HFFc6 (cell line): ENCODE results near the gene MYO1A. TPM values are rescaled to one million over a fixed set of nuclear protein-coding genes. Genes with fewer than 3 reads are reported as not detected.
"Not testable (repeated sequence)": the region's sequence is repeated elsewhere in the genome, so short reads cannot be mapped to it uniquely, and the experiment has no call there.

Experiments used
- DNase-seq: peaks from one replicate; pipeline ENCODE4 v3.0.0-alpha.2; 2018
- H3K27ac Mint-ChIP-seq: 2 replicates; pipeline ENCODE4 v1.8.0; 2020; ENCODE audit warnings: mild to moderate bottlenecking, mixed read lengths
- H3K27me3 Mint-ChIP-seq: 2 replicates; pipeline ENCODE4 v1.8.0; 2021; ENCODE audit warnings: mild to moderate bottlenecking, moderate library complexity, mixed read lengths; ENCODE audit not compliant: insufficient read depth
- H3K36me3 Mint-ChIP-seq: 2 replicates; pipeline ENCODE4 v1.8.0; 2021; ENCODE audit warnings: low read depth, mixed read lengths
- H3K4me1 Mint-ChIP-seq: 2 replicates; pipeline ENCODE4 v1.8.0; 2020; ENCODE audit warnings: low read depth, mixed read lengths
- H3K4me3 Mint-ChIP-seq: 2 replicates; pipeline ENCODE4 v1.8.0; 2020; ENCODE audit warnings: mild to moderate bottlenecking, moderate library complexity, mixed read lengths
- H3K9me3 Mint-ChIP-seq: 2 replicates; pipeline ENCODE4 v1.8.0; 2020; ENCODE audit warnings: mild to moderate bottlenecking, mixed read lengths
- total RNA-seq, 6 experiments: library from RNA; stranded (reverse); fragmentation: NEBNext Ultra II Directional; extraction: Animal tissue kit (Norgen Biotek cat#: 25700); gene quantifications; 2 replicates in 1 of 6; 3 replicates in 5 of 6; pipeline ENCODE4 v1.2.3, GENCODE V29; 2021
- TF ChIP-seq, protein P1 (sequence below): fragments of 200-600 bp; sonication (generic); IDR thresholded peaks from 2 replicates; pipeline ENCODE4 v1.5.0; 2021; ENCODE audit warnings: antibody characterized with exemption, mild to moderate bottlenecking

MYO1A gene
- total RNA-seq, 6 experiments from 2014 or later = 0.23 TPM; not detected in 5

DNA sequence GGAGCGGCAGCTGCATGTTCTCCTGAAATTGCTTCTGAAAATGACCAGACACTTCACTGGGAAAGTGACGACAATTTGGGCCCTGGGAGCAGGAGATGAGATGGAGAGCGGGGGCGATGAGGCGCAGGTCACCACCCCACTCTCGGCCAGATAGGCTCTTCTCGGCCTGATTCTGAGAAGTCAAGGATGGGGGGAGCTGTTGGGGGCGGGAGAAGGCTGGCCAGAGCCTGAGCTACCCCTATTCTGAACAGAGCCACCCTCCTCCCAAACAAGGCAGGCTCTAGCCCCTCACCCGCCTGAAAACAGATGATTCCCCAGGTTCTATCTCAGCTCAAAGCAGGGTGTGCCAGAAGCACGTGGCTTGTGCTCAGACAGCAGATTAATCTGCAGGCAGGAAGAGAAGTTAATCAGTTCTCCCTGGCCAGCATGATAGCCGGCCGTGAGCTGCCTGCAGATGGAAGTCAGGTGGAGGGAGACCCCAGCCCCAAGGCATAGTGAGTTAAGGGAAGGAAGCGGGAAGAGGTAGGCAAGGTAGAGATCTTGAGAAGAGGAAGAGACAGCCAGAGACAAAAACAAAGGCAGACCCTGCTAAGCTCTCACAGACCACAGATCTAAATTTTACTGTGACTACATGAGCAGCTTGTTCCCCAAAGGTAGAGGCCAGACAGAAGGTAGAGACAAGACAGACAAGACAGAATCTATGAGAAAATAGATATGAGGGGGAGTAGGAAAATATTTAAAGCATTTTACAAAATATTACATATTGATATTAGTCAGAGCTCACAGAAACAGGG, 22.7 kb downstream of the MYO1A start:
- peaks cover 59% of the 10 kb centered on the region for H3K27me3 Mint-ChIP-seq

DNA sequence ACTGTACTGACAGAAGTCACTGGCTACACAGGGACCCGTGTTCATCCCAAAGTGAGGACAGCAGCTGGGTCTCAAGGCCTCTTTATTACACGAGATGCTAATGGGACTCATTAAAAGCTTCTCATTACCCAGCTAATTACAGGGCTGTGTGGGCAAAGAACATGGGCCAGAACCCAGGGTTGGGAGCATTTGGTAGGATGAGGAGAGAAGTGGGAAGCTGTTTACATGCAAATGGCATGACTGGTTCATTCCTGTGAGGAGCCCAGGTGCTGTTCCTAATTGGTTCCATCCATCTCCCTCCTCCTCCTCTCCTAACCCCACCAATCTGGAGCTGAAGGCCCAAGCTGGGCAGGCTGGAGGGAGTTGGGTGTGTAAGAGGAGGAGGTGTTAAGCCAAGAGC, 24.7 kb downstream of the MYO1A start:
- DNase-seq = no peak
- H3K9me3 Mint-ChIP-seq = no peaks in the 10 kb centered on the region
- no peaks in the 10 kb centered on the region for H3K36me3 Mint-ChIP-seq
- H3K27me3 Mint-ChIP-seq = peaks cover 48% of the 10 kb centered on the region
- no peak overlapping the region for H3K27ac Mint-ChIP-seq
- H3K4me3 Mint-ChIP-seq = no peak overlapping the region
- TF ChIP-seq, protein P1, sequence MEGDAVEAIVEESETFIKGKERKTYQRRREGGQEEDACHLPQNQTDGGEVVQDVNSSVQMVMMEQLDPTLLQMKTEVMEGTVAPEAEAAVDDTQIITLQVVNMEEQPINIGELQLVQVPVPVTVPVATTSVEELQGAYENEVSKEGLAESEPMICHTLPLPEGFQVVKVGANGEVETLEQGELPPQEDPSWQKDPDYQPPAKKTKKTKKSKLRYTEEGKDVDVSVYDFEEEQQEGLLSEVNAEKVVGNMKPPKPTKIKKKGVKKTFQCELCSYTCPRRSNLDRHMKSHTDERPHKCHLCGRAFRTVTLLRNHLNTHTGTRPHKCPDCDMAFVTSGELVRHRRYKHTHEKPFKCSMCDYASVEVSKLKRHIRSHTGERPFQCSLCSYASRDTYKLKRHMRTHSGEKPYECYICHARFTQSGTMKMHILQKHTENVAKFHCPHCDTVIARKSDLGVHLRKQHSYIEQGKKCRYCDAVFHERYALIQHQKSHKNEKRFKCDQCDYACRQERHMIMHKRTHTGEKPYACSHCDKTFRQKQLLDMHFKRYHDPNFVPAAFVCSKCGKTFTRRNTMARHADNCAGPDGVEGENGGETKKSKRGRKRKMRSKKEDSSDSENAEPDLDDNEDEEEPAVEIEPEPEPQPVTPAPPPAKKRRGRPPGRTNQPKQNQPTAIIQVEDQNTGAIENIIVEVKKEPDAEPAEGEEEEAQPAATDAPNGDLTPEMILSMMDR = no peak
- H3K4me1 Mint-ChIP-seq = peaks cover 6% of the 10 kb centered on the region

More for the DNA sequence above, 22.7 kb downstream of the MYO1A start:
- TF ChIP-seq, protein P1 = no peak
- Mint-ChIP-seq H3K9me3 (no peaks in the 10 kb centered on the region), H3K4me1 (peaks cover 6% of the 10 kb centered on the region), H3K4me3 (no peak overlapping the region), H3K36me3 (no peaks in the 10 kb centered on the region), H3K27ac (no peak overlapping the region)
- no peak for DNase-seq

DNA sequence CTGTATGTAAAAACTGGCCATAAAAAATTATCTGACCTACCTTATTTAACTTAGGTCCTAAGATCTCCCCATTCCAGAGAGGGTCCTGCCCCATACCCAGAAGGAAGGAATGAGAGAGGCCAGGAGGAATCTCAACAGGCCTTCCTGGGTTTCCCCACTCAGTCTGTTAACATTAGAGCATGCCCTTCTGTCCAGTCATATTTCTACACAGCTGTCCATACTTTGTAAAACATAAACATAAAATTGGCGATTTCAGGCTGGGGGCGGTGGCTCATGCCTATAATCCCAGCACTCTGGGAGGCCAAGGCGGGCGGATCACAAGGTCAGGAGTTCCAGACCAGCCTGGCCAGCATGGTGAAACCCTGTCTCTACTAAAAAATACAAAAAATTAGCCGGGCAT, 27.6 kb downstream of the MYO1A start:
- peaks cover 41% of the 10 kb centered on the region for H3K27me3 Mint-ChIP-seq
- not testable (repeated sequence) for H3K36me3 Mint-ChIP-seq, DNase-seq, H3K27ac Mint-ChIP-seq, H3K4me3 Mint-ChIP-seq, H3K4me1 Mint-ChIP-seq, H3K9me3 Mint-ChIP-seq

DNA sequence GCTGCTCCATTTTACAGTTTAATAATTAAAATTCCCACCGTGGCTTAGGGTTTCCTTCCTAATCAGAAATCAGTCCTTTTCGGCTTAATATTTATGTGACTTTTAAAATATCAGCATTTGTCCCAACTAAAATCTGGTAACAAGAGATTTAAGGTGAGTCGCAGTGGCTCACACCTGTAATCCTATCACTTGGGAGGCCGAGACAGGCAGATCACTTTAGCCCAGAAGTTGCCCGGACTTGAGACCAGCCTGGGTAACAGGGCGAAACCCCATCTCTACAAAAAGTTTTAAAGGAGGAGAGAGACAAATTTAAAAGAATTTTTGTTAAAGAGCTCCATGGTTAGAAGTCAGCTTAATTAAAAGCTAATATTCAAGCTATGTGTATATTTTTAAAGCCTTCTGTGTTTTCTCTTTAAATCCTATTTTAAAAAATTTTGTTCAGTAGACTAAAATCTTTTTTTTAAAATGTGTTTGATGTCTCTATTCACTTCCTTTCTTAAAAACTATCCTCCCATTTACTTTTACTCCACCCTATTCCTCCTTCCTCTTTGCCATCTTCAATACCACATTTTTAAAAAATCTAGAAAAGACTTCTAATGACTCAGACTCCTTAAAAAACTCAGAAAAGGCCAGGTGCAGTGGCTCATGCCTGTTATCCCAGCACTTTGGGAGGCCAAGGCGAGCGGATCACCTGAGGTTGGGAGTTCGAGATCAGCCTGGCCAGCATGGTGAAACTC, 29.8 kb downstream of the MYO1A start:
- Mint-ChIP-seq H3K27me3 (peaks cover 39% of the 10 kb centered on the region), H3K9me3 (no peaks in the 10 kb centered on the region), H3K36me3 (no peaks in the 10 kb centered on the region), H3K4me3 (no peak overlapping the region), H3K4me1 (peaks cover 6% of the 10 kb centered on the region), H3K27ac (no peak overlapping the region)
- TF ChIP-seq, protein P1 = no peak
- DNase-seq = no peak

DNA sequence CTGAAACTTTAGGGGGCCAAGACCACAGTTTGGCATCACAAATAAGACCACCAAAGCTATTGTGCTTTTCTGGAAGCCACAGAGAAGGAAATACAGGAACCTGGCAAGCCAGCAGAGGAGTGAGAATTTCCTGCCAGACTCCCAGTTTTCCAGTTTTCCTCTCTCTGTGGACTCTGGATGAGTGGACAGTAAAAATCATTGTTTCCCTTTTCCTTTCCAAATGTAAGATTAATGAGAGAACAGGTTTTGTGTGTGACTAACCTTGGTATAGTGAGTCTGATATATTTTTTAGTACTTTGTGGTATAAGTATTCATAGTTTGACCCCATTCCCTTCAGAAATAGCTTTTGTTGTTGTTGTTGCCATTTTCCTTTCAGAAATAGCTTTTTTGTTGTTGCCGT, 31.0 kb downstream of the MYO1A start:
- Mint-ChIP-seq H3K9me3 (no peaks in the 10 kb centered on the region), H3K36me3 (no peaks in the 10 kb centered on the region), H3K4me1 (peaks cover 4% of the 10 kb centered on the region), H3K27me3 (peaks cover 43% of the 10 kb centered on the region), H3K27ac (no peak overlapping the region), H3K4me3 (no peak overlapping the region)
- TF ChIP-seq, protein P1 = no peak
- no peak for DNase-seq

DNA sequence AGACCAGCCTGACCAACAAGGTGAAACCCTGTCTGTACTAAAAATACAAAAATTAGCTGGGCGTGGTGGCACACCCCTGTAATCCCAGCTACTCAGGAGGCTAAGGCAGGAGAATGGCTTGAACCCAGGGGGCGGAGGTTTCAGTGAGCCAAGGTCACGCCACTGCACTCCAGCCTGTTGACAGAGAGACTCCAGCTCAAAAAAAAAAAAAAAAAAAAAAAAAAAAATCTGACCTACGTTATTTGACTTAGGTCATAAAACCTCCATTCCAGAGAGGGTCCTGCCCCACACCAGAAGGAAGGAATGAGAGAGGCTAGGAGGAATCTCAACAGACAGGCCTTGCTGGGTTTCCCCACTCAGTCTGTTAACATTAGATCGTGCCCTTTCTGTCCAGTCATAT, 31.6 kb downstream of the MYO1A start:
- not testable (repeated sequence) for H3K9me3 Mint-ChIP-seq, H3K4me3 Mint-ChIP-seq, H3K4me1 Mint-ChIP-seq, H3K36me3 Mint-ChIP-seq, H3K27ac Mint-ChIP-seq, DNase-seq
- peaks cover 44% of the 10 kb centered on the region for H3K27me3 Mint-ChIP-seq
